Measurements from ENCODE around the gene TBC1D22B.

Gene TBC1D22B

DNA sequence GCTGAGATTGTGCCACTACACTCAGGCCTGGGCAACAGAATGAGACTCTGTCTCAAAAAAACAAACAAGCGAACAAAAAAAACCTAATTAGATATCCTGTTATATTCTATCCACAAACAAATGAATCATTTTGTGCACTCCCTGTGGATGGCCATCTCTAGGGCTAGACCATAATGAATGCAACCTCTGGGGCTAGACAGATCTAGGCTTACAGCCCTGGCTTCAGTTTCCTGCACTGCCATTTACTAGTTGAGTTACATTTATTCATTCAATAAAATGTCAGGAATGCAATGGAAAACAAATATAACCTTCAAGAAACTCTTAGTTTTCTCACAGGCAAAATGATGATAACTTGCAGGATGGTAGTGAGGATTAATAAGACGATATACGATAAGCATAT, 89.6 kb downstream of the TBC1D22B start:
- Histone ChIP-seq H3K9ac (ENCODE audit: low read length) (no peak overlapping the region), H3K27ac (ENCODE audit: low read depth, low read length) (no peak overlapping the region), H3K4me2 (ENCODE audit: low read depth, low read length, poor library complexity, severe bottlenecking) (no peak overlapping the region), H3F3A (ENCODE audit: insufficient read depth) (no peaks in the 10 kb centered on the region), H3K4me3 (ENCODE audit: insufficient read depth, low read length, poor library complexity, severe bottlenecking) (no peak overlapping the region), H4K20me1 (ENCODE audit: low read depth, low read length) (no peaks in the 10 kb centered on the region), H3K9me2 (replicated peaks; ENCODE audit: insufficient read depth, low read length) (no peaks in the 10 kb centered on the region), H3K27me3 (ENCODE audit: low read length) (no peaks in the 10 kb centered on the region), H3K9me3 (ENCODE audit: insufficient read depth, low read length) (no peaks in the 10 kb centered on the region), H3K36me3 (ENCODE audit: low read length) (no peaks in the 10 kb centered on the region), H2AFZ (ENCODE audit: low read depth, low read length, severe bottlenecking) (no peak overlapping the region), H3K79me2 (ENCODE audit: insufficient read depth, low read length) (no peaks in the 10 kb centered on the region)
- no peak for TF ChIP-seq EZH2phosphoT487 (conservative IDR thresholded peaks at IDR 0.05; ENCODE audit: low read length)
- TF ChIP-seq, protein P1, sequence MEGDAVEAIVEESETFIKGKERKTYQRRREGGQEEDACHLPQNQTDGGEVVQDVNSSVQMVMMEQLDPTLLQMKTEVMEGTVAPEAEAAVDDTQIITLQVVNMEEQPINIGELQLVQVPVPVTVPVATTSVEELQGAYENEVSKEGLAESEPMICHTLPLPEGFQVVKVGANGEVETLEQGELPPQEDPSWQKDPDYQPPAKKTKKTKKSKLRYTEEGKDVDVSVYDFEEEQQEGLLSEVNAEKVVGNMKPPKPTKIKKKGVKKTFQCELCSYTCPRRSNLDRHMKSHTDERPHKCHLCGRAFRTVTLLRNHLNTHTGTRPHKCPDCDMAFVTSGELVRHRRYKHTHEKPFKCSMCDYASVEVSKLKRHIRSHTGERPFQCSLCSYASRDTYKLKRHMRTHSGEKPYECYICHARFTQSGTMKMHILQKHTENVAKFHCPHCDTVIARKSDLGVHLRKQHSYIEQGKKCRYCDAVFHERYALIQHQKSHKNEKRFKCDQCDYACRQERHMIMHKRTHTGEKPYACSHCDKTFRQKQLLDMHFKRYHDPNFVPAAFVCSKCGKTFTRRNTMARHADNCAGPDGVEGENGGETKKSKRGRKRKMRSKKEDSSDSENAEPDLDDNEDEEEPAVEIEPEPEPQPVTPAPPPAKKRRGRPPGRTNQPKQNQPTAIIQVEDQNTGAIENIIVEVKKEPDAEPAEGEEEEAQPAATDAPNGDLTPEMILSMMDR (IDR thresholded peaks at IDR 0.05; ENCODE audit: insufficient read depth, low read length, poor library complexity, severe bottlenecking): no peak

DNA sequence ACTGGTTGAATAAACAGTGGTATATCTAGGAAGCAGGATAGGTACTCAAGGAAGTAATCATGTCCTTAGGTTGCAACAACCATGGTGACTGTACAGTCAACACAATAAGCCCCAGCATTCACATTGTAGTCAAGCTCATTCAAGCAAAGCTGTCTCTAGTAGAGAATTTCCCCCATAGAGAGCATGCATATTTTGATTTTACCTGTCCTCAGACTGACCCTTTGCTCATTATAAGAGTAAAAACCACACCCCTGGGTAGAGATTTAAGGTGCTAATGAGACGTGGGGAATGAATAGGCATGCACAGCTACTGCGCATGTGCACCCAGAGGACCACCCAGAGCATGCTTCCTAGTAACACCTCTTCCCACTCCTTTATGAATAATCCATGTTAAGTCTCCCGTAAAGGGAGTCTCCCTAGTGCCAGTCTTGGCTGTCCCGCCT, 90.1 kb downstream of the TBC1D22B start:
- Histone ChIP-seq H2AFZ (ENCODE audit: low read depth, low read length, severe bottlenecking) (no peak overlapping the region), H3F3A (ENCODE audit: insufficient read depth) (no peaks in the 10 kb centered on the region), H3K9me2 (replicated peaks; ENCODE audit: insufficient read depth, low read length) (no peaks in the 10 kb centered on the region), H3K9ac (ENCODE audit: low read length) (no peak overlapping the region), H3K79me2 (ENCODE audit: insufficient read depth, low read length) (no peaks in the 10 kb centered on the region), H3K9me3 (ENCODE audit: insufficient read depth, low read length) (no peaks in the 10 kb centered on the region), H3K27me3 (ENCODE audit: low read length) (no peaks in the 10 kb centered on the region), H4K20me1 (ENCODE audit: low read depth, low read length) (no peaks in the 10 kb centered on the region), H3K4me2 (ENCODE audit: low read depth, low read length, poor library complexity, severe bottlenecking) (no peak overlapping the region), H3K36me3 (ENCODE audit: low read length) (no peaks in the 10 kb centered on the region), H3K4me3 (ENCODE audit: insufficient read depth, low read length, poor library complexity, severe bottlenecking) (no peak overlapping the region), H3K27ac (ENCODE audit: low read depth, low read length) (no peak overlapping the region)
- TF ChIP-seq, protein P1 (IDR thresholded peaks at IDR 0.05; ENCODE audit: insufficient read depth, low read length, poor library complexity, severe bottlenecking): no peak
- no peak for TF ChIP-seq EZH2phosphoT487 (conservative IDR thresholded peaks at IDR 0.05; ENCODE audit: low read length)

DNA sequence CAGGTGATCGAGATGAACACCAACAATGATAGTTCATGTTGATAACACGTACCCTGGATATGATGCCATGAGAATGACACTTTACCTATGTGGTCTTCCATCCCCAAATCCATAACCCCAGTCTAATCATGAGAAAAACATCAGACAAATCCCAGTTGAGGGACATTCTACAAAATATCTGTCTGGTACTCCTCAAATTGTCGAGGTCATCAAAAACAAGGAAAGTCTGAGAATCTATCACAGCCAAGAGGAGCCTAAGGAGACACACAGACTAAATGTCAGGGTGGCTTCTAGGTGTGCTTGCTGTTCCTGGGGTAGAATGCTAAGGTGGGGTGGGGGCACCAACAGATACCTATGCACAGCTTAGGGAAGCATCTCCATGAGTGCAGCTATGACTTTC, 93.5 kb downstream of the TBC1D22B start:
- Histone ChIP-seq H3K4me3 (ENCODE audit: insufficient read depth, low read length, poor library complexity, severe bottlenecking) (no peak overlapping the region), H3K9me3 (ENCODE audit: insufficient read depth, low read length) (no peaks in the 10 kb centered on the region), H3K4me2 (ENCODE audit: low read depth, low read length, poor library complexity, severe bottlenecking) (no peak overlapping the region), H3F3A (ENCODE audit: insufficient read depth) (no peaks in the 10 kb centered on the region), H3K9ac (ENCODE audit: low read length) (no peak overlapping the region), H3K27me3 (ENCODE audit: low read length) (no peaks in the 10 kb centered on the region), H3K9me2 (replicated peaks; ENCODE audit: insufficient read depth, low read length) (no peaks in the 10 kb centered on the region), H4K20me1 (ENCODE audit: low read depth, low read length) (peaks cover 9% of the 10 kb centered on the region), H3K27ac (ENCODE audit: low read depth, low read length) (no peak overlapping the region), H2AFZ (ENCODE audit: low read depth, low read length, severe bottlenecking) (no peak overlapping the region), H3K36me3 (ENCODE audit: low read length) (no peaks in the 10 kb centered on the region), H3K79me2 (ENCODE audit: insufficient read depth, low read length) (peaks cover 22% of the 10 kb centered on the region)
- no peak for TF ChIP-seq EZH2phosphoT487 (conservative IDR thresholded peaks at IDR 0.05; ENCODE audit: low read length)
- TF ChIP-seq, protein P1 (IDR thresholded peaks at IDR 0.05; ENCODE audit: insufficient read depth, low read length, poor library complexity, severe bottlenecking): no peak

Data from SU-DHL-6 (cell line).